GM21825 (cell line): ENCODE results near the gene IFTAP.
"Not testable (repeated sequence)": the region's sequence is repeated elsewhere in the genome, so short reads cannot be mapped to it uniquely, and the experiment has no call there.

Experiments
- ATAC-seq: cut with Tn5 transposase; IDR thresholded peaks from one replicate; pipeline ENCODE4 v1.9.1; 2021; ENCODE audit warnings: mild to moderate bottlenecking, moderate library complexity; ENCODE audit not compliant: unreplicated experiment

The IFTAP gene

GRCh38 chr11:36635066-36635862 lies 41.0 kb downstream of the IFTAP start:
- no peak for ATAC-seq

GRCh38 chr11:36638556-36638955 lies 44.3 kb downstream of the IFTAP start:
- ATAC-seq = no peak

GRCh38 chr11:36657610-36658267 lies 63.4 kb downstream of the IFTAP start:
- no peak for ATAC-seq

- not testable (repeated sequence) for ATAC-seq
These were observed 67.1 kb downstream of the IFTAP start for GRCh38 chr11:36661359-36661758.

- ATAC-seq = no peak
These were observed 78.6 kb downstream of the IFTAP start for GRCh38 chr11:36672815-36673450.

GRCh38 chr11:36679547-36679946 lies 85.2 kb downstream of the IFTAP start:
- ATAC-seq = not testable (repeated sequence)

GRCh38 chr11:36683818-36684217 lies 89.5 kb downstream of the IFTAP start:
- ATAC-seq = no peak

GRCh38 chr11:36684840-36685801 lies 90.8 kb downstream of the IFTAP start:
- ATAC-seq = no peak

- ATAC-seq = no peak
These were observed 93.8 kb downstream of the IFTAP start for GRCh38 chr11:36688132-36688531.

GRCh38 chr11:36688571-36689291 lies 94.4 kb downstream of the IFTAP start:
- no peak for ATAC-seq

GRCh38 chr11:36689442-36689841 lies 95.1 kb downstream of the IFTAP start:
- ATAC-seq = no peak

GRCh38 chr11:36692704-36693103 lies 98.4 kb downstream of the IFTAP start:
- ATAC-seq = no peak

- no peak for ATAC-seq
These were observed 99.0 kb downstream of the IFTAP start for GRCh38 chr11:36693139-36693843.

GRCh38 chr11:36695111-36695510 lies 100.8 kb downstream of the IFTAP start:
- ATAC-seq = no peak

- no peak for ATAC-seq
These were observed 101.3 kb downstream of the IFTAP start for GRCh38 chr11:36695571-36695970.

GRCh38 chr11:36696550-36696949 lies 102.2 kb downstream of the IFTAP start:
- no peak for ATAC-seq

GRCh38 chr11:36699271-36699670 lies 105.0 kb downstream of the IFTAP start:
- ATAC-seq = no peak

- ATAC-seq = no peak
These were observed 105.9 kb downstream of the IFTAP start for GRCh38 chr11:36700246-36700645.

GRCh38 chr11:36702330-36703054 lies 108.2 kb downstream of the IFTAP start:
- ATAC-seq = peak; percentile 71
